Endothelial cell of umbilical vein (primary cell): ENCODE data around the gene WDR48.

Experiments used
- CTCF ChIP-seq, 2 donors: IDR thresholded peaks; 1 replicate in 1 of 2; 2 replicates in 1 of 2; pipeline ENCODE4 v1.5.1; 2011; ENCODE audit warnings: low read length in 2 of 2, mild to moderate bottlenecking in 2 of 2, moderate library complexity in 2 of 2, control low read depth in 1 of 2, inconsistent platforms in 1 of 2, low read depth in 1 of 2; ENCODE audit not compliant: insufficient read depth in 1 of 2; ENCODE audit errors: extremely low read depth in 1 of 2
- EZH2 ChIP-seq: IDR thresholded peaks from 2 replicates; pipeline ENCODE4 v1.6.1; 2012; ENCODE audit warnings: borderline replicate concordance, low read depth, mild to moderate bottlenecking, moderate library complexity, low read length, inconsistent platforms; ENCODE audit not compliant: severe bottlenecking
- MYC ChIP-seq: IDR thresholded peaks from one replicate; pipeline ENCODE4 v1.6.1; 2011; ENCODE audit warnings: mild to moderate bottlenecking, low read depth, low read length
- POLR2AphosphoS5 ChIP-seq: IDR thresholded peaks from 2 replicates; pipeline ENCODE4 v1.6.1; 2012; ENCODE audit warnings: low read depth, mild to moderate bottlenecking, control low read depth, low read length, moderate library complexity; ENCODE audit not compliant: insufficient read depth

DNA sequence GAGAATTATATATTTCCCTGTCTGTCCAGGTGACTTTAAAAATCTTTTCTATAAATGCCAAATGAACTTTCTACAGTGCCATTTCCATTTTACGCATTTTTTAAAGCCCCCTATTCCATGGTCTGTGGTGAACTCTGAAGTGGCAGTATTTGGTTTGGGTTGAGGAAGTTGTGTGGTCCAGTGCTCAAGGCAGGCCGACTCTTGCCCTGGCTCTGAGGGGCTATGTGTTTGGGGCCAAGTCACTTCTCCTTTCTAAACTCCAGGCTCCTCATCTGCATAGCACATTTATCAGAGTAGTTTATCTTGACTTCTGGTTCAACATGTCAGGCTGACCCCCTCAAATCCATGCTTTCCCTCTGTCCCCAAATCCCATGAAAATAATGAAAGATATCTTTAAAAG, 69.8 kb downstream of the WDR48 start:
- TF ChIP-seq POLR2AphosphoS5 (no peak), CTCF (IDR thresholded peaks at IDR 0.05; ENCODE audit: extremely low read depth in 1 of 2, insufficient read depth in 1 of 2, low read depth in 1 of 2, low read length in 2 of 2) (no peak), MYC (no peak), EZH2 (no peak)
